ENCODE measurements around the gene ADAMTS2.
"Not testable (repeated sequence)": the region's sequence is repeated elsewhere in the genome, so short reads cannot be mapped to it uniquely, and the experiment has no call there.

Gene ADAMTS2

GRCh38 chr5:179324316-179324715 is 20.9 kb downstream of the ADAMTS2 start:
- not testable (repeated sequence) for DNase-seq

- no peak for DNase-seq
These were observed 22.0 kb downstream of the ADAMTS2 start for GRCh38 chr5:179323026-179323870.

DNA sequence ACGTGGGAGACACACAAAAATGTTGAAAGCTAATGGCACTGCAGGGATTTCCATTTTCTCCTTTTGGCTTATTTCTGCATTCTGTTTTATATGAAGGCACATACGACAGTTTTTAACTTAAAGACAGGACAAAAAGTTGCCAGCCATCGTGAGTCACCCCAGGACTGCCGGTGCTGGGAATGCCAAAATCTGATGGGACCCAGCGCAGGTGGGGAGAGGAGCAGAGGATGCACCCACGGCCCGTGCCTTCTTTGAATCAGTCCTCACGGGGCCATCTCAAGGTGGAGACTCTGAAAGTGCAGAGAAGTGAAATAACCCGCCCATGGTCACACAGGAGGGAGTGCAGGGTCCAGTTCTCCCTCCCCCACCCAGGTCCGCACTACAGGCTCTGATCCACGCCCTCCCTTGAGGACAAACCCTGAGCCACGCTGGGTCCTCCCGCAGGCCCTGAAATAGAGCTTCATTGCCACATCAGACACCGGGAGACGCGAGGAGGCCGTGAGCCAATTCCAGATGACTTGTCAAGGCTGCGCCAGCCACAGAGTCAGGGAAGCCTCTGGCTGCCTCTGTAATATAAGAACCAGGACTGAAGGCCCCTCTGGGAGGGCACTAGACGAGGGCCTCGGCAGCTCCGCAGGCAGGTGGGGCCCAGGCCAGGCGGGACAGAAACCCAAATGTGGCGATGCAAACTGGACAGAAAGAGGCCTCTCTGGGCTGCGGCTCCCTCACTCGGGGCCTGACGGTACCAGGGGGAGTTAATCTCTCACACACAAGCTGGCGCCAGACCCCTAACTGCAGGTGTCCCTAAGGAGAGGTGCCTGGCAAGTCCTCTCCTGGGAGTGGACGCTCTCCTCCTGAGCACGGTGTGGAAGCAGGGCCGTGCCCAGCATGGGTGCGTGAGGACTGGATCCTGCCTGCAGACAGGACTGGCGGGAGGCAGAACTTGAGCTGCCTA is 22.9 kb downstream of the ADAMTS2 start:
- no peak for DNase-seq

- DNase-seq = no peak
These were observed 23.9 kb downstream of the ADAMTS2 start for GRCh38 chr5:179321206-179321987.

- DNase-seq = no peak
These were observed 25.4 kb downstream of the ADAMTS2 start for GRCh38 chr5:179319741-179320281.

- no peak for DNase-seq
These were observed 26.1 kb downstream of the ADAMTS2 start for GRCh38 chr5:179319123-179319522.

DNA sequence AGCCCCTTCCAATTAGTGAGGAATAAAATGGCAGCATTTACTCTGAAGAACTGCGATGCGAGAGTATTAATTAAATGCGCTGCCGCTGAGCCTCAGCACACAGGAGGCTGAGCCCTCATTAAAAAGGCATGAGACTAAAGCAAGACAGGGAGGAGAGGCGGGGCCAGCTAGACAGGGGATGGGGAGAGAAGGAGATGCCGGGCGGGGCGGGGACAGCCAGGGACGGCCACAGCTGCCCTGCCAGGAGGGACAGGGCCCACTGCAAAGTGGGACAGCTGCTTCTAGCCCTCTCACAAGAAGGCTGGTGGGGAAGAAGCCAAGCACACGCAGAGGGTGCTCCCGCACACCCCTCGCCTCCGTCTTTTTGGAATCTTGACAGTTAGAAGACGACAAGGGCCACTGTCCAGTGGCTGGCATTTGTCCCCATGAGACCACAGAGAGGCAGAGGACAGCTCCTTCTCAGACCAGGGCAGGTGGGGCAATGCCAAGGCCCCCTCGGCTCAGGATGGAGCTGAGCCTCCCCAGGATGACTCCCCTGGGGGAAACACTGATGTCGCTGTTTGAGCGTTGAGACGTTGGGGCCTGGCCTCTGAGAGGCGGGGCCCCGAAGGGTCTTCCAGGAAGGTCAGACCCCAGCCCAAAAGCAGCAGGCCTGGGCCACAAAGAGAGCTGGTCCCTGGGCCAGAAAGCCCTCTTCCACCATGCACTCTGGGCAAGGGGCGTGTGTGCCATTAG is 26.9 kb downstream of the ADAMTS2 start:
- no peak for DNase-seq

- DNase-seq = no peak
These were observed 27.6 kb downstream of the ADAMTS2 start for GRCh38 chr5:179317411-179318220.

DNA sequence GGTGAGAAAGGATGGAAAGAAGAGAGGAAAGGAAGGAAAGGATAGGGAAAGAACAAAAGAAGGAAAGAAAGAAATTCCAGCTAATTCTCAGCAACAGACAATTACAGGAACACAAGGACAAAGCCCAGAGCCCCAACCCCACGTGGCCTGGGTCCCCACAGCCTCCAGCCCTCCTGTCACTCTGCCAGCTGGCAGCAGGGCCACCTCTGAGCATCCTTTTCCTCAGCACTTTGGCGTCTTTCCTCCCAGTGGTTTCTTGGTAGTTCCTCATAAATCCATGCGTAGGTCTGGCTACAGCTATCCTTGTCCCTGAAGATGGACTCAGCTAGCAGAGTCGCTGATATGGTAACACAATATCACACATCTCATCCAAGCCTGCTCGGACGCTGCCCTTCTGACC is 28.3 kb downstream of the ADAMTS2 start:
- DNase-seq = no peak

DNA sequence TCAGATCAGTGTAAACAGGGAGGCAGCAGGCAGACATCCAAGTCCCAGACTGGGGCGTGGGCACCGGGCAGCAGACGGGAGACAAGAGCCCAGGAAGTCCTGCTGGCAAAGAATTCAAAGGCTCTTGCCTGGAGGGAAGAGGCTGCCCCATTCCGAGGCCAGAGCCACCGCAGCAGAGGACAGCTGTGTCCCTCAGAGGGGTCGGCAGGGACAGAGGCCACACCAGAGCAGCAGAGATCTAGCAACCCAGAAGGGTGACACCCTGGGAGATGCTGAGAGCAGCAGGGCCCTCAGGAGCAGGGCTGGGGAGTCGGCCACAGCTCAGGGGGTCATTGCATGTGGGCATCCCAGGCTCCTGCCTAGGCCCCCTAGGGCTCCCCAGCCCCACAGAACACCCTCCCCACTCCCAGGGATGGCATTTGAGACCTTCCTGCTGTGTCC is 29.1 kb downstream of the ADAMTS2 start:
- DNase-seq = no peak

DNA sequence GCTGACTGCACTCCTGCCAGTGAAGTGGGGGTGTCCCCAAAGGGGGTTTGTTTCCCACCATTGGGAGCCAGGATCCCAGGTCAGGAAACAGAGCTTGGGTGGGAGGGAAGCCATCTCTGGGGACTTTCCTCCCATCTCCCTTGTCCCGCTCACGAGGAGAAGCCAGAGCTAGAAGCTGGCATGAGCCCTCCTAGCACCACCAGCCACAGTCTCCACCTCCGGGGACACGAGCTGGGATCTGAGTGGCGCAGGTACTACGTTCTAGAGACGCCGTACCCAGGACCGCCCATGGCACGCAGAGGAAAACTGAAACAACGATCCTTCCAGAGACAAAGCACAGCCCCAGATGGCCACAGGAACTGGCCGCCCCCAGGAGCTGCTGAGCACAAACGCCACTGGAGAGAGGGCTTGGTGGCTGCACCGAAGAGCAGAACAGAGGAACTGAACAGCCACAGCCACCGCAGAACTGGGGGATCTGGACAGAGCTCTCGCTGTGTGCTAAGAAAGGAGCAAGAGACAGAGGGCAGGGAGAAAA is 29.8 kb downstream of the ADAMTS2 start:
- DNase-seq = no peak

DNA sequence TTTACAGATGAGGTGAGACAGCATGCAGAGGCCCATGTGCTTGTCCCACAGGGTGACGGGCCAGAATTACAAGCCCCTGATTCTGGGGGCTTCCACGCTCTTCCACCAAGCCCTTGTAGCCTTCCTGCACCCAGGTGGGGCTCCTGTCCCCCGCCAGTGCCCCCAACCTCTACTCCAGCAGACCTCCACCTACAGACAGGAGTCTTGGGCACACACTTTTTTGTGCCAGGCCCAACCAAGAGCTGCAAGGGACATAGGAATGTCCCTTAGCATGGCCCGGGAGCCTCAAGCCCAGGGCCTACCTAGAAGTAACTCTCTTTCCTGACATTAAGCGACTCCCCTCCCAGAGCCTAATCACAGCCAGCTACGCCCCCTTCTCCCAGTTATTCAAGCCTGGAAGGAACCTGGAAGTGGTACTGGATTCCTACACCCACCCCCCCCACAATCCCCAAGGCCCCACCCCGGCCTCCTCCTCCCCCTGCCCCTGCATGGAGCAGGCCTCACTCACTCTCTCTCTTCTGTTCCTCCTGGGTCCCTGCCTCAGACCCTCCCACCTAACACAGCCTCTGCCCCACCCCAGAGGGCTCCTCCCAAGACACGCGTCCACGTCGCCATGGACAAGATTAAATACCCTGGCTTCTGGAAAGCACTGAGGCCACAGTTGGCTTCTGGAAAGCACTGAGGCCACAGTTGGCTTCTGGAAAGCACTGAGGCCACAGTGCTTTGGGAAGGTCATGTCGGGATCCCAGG is 30.5 kb downstream of the ADAMTS2 start:
- no peak for DNase-seq

DNA sequence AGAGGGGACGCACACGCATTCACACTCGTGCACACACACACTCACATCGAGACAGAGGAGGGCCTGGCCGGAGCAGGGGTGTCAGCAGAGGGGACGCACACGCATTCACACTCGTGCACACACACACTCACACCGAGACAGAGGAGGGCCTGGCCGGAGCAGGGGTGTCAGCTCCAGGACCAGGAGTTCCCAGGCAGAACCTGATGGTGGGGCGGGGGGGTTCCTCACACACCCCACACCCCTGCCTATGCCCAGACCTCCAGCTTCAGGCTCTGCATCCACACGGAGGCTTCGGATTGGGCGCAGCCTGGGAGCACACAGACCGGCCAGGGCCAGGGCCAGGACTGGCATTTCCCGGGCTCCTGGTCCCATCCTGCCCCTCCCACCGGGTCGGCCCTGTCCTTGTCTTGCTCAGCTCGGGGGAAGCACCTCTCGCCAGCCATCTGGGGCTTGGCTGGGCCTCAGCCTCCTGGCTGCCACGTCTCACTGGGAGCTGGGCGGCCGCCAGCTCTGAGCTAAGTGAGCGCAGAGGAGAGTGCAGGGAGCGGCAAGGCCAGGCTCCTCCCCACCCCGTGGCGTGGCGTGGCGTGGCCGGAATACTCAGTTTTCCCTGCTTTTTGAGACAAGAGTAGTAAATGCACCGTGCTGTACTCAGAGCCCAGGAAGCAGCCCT is 31.3 kb downstream of the ADAMTS2 start:
- no peak for DNase-seq

- DNase-seq = no peak
These were observed 32.6 kb downstream of the ADAMTS2 start for GRCh38 chr5:179312557-179313235.

DNA sequence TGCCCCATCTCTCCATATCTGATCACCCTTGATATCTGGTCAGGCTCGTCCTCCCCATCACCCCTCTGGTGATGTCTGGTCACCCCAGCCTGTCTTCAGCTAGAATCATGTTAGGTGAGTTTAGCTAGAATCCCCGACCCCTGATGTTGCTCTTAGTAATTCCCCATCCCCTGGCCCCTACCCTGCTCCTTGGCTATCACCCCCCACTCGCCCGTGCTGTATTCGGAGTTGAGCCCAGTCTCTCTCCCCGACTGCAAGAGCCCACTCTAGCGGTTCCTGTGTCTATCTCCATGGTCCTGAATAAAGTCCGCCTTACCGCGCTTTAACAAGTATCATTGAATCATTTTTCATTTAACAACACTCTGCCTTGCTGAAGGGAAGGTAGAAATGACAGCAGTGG is 33.7 kb downstream of the ADAMTS2 start:
- no peak for DNase-seq

GRCh38 chr5:179311091-179311470 is 34.2 kb downstream of the ADAMTS2 start:
- DNase-seq = no peak

GRCh38 chr5:179310439-179311090 is 34.7 kb downstream of the ADAMTS2 start:
- no peak for DNase-seq

- DNase-seq = no peak
These were observed 35.4 kb downstream of the ADAMTS2 start for GRCh38 chr5:179309751-179310320.
